Osteocyte (in vitro differentiated cells): ENCODE measurements around the gene COLEC12. TPM values are rescaled to one million over a fixed set of nuclear protein-coding genes. Genes with fewer than 3 reads are reported as not detected.

ENCODE experiments used
- DNase-seq: peaks from one replicate; pipeline ENCODE4 v3.0.0; 2021; ENCODE audit warnings: mixed read lengths; ENCODE audit not compliant: unreplicated experiment; ENCODE audit errors: extremely low spot score
- H3K27ac Mint-ChIP-seq: one replicate; pipeline ENCODE4 v1.8.0; 2021; ENCODE audit warnings: mild to moderate bottlenecking, mixed read lengths; ENCODE audit not compliant: unreplicated experiment
- H3K27me3 Mint-ChIP-seq: one replicate; pipeline ENCODE4 v1.8.0; 2021; ENCODE audit warnings: mixed read lengths; ENCODE audit not compliant: unreplicated experiment
- H3K36me3 Mint-ChIP-seq: one replicate; pipeline ENCODE4 v1.8.0; 2021; ENCODE audit warnings: mixed read lengths; ENCODE audit not compliant: unreplicated experiment
- H3K4me1 Mint-ChIP-seq: one replicate; pipeline ENCODE4 v1.8.0; 2021; ENCODE audit warnings: mixed read lengths; ENCODE audit not compliant: unreplicated experiment
- H3K4me3 Mint-ChIP-seq: one replicate; pipeline ENCODE4 v1.8.0; 2021; ENCODE audit warnings: mild to moderate bottlenecking, moderate library complexity, mixed read lengths; ENCODE audit not compliant: unreplicated experiment
- H3K9me3 Mint-ChIP-seq: one replicate; pipeline ENCODE4 v1.8.0; 2021; ENCODE audit warnings: mixed read lengths; ENCODE audit not compliant: unreplicated experiment
- CTCF ChIP-seq: fragments of 200-600 bp; sonication (generic); IDR thresholded peaks from 2 replicates; pipeline ENCODE4 v1.5.0; 2021; ENCODE audit warnings: antibody characterized with exemption, mild to moderate bottlenecking, moderate library complexity
- total RNA-seq: library from RNA; stranded (reverse); gene quantifications from 2 replicates; pipeline ENCODE4 v1.2.1, GENCODE V29; 2021

COLEC12 gene
- total RNA-seq, 1 donor from 2014 or later, result 113 TPM

DNA sequence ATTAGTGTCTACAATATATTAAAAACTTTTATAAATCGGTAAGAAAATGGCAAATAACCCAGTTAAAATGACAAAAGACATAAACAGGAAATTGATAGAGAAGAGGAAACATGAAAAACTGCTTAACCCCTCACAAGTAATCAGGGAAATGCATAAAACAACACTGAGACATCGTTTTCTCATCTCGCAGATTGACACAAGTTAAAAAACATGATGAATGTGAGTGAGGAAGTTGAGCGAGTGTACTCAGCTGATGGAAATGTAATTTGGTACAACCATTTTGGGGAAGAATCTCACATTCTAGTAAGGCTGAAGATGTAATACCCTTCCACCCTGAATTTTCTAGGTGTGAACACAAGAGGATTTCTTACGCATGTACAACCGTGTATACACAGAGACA lies 214.7 kb downstream of the COLEC12 start:
- peaks cover 6% of the 10 kb centered on the region for H3K4me1 Mint-ChIP-seq
- H3K27me3 Mint-ChIP-seq, result peaks cover 14% of the 10 kb centered on the region
- no peak overlapping the region for H3K27ac Mint-ChIP-seq
- DNase-seq, result no peak
- no peaks in the 10 kb centered on the region for H3K9me3 Mint-ChIP-seq
- no peaks in the 10 kb centered on the region for H3K36me3 Mint-ChIP-seq
- TF ChIP-seq CTCF, result no peak
- H3K4me3 Mint-ChIP-seq, result no peak overlapping the region

DNA sequence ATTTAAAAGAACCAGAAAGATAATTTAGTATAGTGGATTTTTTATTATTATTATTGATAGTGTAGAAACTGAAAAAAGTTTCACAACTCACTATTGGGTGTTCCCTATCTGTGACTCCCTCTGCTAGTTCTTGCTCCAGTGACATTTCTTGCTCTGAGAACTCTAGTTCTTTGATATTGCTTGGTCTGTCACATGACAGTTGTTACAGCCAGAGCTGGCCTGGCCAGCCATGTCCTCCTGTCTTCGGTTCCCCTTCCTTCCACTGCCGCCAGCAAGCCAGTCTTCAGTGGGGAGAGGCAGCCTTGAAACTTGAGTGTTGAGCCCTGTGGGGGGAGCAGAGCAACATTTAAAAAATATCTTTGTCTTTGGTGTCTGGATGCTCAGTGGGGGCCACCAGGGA lies 225.0 kb downstream of the COLEC12 start:
- Mint-ChIP-seq H3K36me3 (peaks cover 2% of the 10 kb centered on the region), H3K4me1 (no peaks in the 10 kb centered on the region), H3K4me3 (no peak overlapping the region), H3K27ac (no peak overlapping the region), H3K9me3 (peaks cover 5% of the 10 kb centered on the region), H3K27me3 (no peaks in the 10 kb centered on the region)
- TF ChIP-seq CTCF, result no peak
- no peak for DNase-seq

- peaks cover 7% of the 10 kb centered on the region for H3K4me1 Mint-ChIP-seq
- peaks cover 2% of the 10 kb centered on the region for H3K36me3 Mint-ChIP-seq
- no peaks in the 10 kb centered on the region for H3K27me3 Mint-ChIP-seq
- peaks cover 5% of the 10 kb centered on the region for H3K9me3 Mint-ChIP-seq
- H3K4me3 Mint-ChIP-seq, result no peak overlapping the region
- TF ChIP-seq CTCF, result no peak
- DNase-seq, result no peak
- no peak overlapping the region for H3K27ac Mint-ChIP-seq
Observed at GRCh38 chr18:274313-274712, 226.2 kb downstream of the COLEC12 start.

DNA sequence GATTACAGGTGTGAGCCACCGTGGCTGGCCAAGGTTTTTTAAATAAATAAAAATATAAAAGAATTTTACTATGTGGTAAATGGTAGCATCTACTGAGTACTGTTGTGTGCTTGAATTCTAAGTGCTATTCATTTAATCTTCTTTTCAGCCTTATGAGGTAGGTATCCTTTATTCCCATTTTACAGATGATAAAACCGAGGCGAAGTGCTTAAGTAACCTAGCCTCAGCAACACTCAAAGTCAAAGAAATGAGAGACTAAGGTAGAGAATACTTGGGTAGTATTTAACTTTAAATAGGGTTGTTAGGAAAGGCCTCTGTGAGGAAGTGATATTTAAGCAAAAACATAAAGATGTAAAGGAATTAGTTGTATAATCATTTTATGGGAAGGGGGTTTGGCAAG lies 227.0 kb downstream of the COLEC12 start:
- Mint-ChIP-seq H3K4me3 (no peak overlapping the region), H3K36me3 (peaks cover 2% of the 10 kb centered on the region), H3K9me3 (peaks cover 5% of the 10 kb centered on the region), H3K27ac (no peak overlapping the region), H3K27me3 (no peaks in the 10 kb centered on the region), H3K4me1 (peaks cover 14% of the 10 kb centered on the region)
- no peak for TF ChIP-seq CTCF
- no peak for DNase-seq

GRCh38 chr18:272650-273049 lies 227.9 kb downstream of the COLEC12 start:
- H3K36me3 Mint-ChIP-seq, result peaks cover under 1% of the 10 kb centered on the region
- TF ChIP-seq CTCF, result no peak
- no peak overlapping the region for H3K4me3 Mint-ChIP-seq
- H3K27ac Mint-ChIP-seq, result no peak overlapping the region
- H3K27me3 Mint-ChIP-seq, result no peaks in the 10 kb centered on the region
- H3K4me1 Mint-ChIP-seq, result peaks cover 15% of the 10 kb centered on the region
- no peak for DNase-seq
- H3K9me3 Mint-ChIP-seq, result peaks cover 2% of the 10 kb centered on the region
